Gastrocnemius medialis (tissue), 4 donors: Measurements from ENCODE around the gene NPTXR. TPM values are rescaled to one million over a fixed set of nuclear protein-coding genes. Genes with fewer than 3 reads are reported as not detected.

ENCODE experiments used
- ATAC-seq, 2 donors: fragments of 150-250 bp; one replicate each; pipeline ENCODE4 v1.9.1; 2016
- DNase-seq, 2 donors: peaks; one replicate each; pipeline ENCODE4 v3.0.0-alpha.2; 2019
- H3K27ac ChIP-seq, 4 donors: fragments of 200-600 bp; sonication (generic); 1 replicate in 1 of 4; 2 replicates in 3 of 4; pipeline ENCODE4 v1.5.1; 2016 to 2018; ENCODE audit warnings: mild to moderate bottlenecking in 2 of 4, moderate library complexity in 1 of 4
- H3K27me3 ChIP-seq, 3 donors: fragments of 200-600 bp; sonication (generic) in 2 of 3; 1 replicate in 1 of 3; 2 replicates in 2 of 3; pipeline versions ENCODE4 v1.5.1 to v1.6.0; 2016 to 2019; ENCODE audit warnings: mild to moderate bottlenecking in 1 of 3, moderate library complexity in 1 of 3
- H3K36me3 ChIP-seq, 2 donors: fragments of 200-600 bp; sonication (generic) in 1 of 2; one replicate each; pipeline ENCODE4 v1.5.1; 2017 to 2018
- H3K4me1 ChIP-seq, 2 donors: fragments of 200-600 bp; sonication (generic) in 1 of 2; one replicate each; pipeline ENCODE4 v1.5.1; 2016 to 2017; ENCODE audit warnings: mild to moderate bottlenecking in 2 of 2
- H3K4me3 ChIP-seq, 4 donors: fragments of 200-600 bp; sonication (generic) in 3 of 4; 1 replicate in 1 of 4; 2 replicates in 3 of 4; pipeline ENCODE4 v1.5.1; 2016 to 2019; ENCODE audit warnings: mild to moderate bottlenecking in 2 of 4
- H3K9me3 ChIP-seq, 3 donors: fragments of 200-600 bp; sonication (generic) in 2 of 3; 1 replicate in 1 of 3; 2 replicates in 2 of 3; pipeline ENCODE4 v1.5.1; 2016 to 2019
- CTCF ChIP-seq, 5 experiments: fragments of 450-650 bp in 3 of 5; fragments of 200-600 bp in 2 of 5; sonication (generic) in 2 of 5; IDR thresholded peaks in 4 of 5; conservative IDR thresholded peaks in 1 of 5; 1 replicate in 4 of 5; 2 replicates in 1 of 5; pipeline ENCODE4 v1.5.1; 2016 to 2019; ENCODE audit warnings: antibody characterized with exemption in 5 of 5, mild to moderate bottlenecking in 3 of 5, moderate library complexity in 3 of 5
- POLR2A ChIP-seq, 2 donors: fragments of 450-650 bp; IDR thresholded peaks; one replicate each; pipeline ENCODE4 v1.6.1; 2017; ENCODE audit warnings: antibody characterized with exemption in 2 of 2, mild to moderate bottlenecking in 2 of 2, moderate library complexity in 2 of 2
- in situ Hi-C, 4 donors: fragments of 200-750 bp; cut with MboI; loops; one replicate each; pipeline versions ENCODE4 v1.15.0 to v1.8.0; 2017; ENCODE audit warnings: low sequenced_read_pairs in 4 of 4
- intact Hi-C: fragments of 100-400 bp; cut with DNase I; formaldehyde crosslinking; loops from one replicate; pipeline ENCODE4 v1.15.1; 2023; ENCODE audit warnings: low total_unique reads
- total RNA-seq, 4 donors: library from RNA; depleted of rRNA; stranded (reverse); fragments of >200 nt; gene quantifications; one replicate each; pipeline versions ENCODE4 v1.1.0 to v1.2.3, GENCODE V29; 2016

NPTXR gene
- total RNA-seq, 4 donors from 2014 or later = 0.25 to 5.0 (median 0.73) TPM

DNA sequence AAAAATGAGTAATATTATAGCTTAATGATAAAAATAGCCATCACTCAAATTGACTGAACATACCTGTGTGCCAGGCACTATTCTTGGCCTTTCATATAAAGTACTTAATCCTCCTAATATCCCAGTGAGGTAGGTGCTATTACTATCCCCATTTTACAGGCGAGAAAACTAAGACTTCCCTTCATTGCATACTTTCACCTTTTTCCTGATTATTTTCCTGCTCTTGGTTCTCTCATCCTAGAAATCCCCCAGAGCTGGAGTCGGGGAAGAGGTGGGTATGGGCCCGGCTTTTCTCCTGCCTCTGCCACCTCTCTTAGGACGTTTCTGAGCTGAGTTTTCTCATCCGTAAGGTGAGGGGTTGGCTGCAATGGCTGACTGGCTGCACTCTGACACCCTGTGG lies 2.2 kb downstream of the NPTXR start:
- DNase-seq (no peak), ATAC-seq (no peak)
- no peaks in the 10 kb centered on the region for H3K9me3 ChIP-seq
- no peaks in the 10 kb centered on the region for H3K36me3 ChIP-seq
- in situ Hi-C loops = no loop called here
- intact Hi-C loops = loop anchor here (5.0 kb wide), 2 partner anchors 39 to 74 kb away; no protein-coding TSS in a partner anchor
- H3K27ac ChIP-seq = no peak overlapping the region
- peaks cover 14 to 27% (median 22%) of the 10 kb centered on the region in 3 donors for H3K27me3 ChIP-seq
- no peaks in the 10 kb centered on the region for H3K4me1 ChIP-seq
- TF ChIP-seq CTCF (IDR thresholded peaks at IDR 0.05 in 4 of 5, conservative IDR thresholded peaks at IDR 0.05 in 1 of 5) (no peak), POLR2A (IDR thresholded peaks at IDR 0.05) (no peak)
- H3K4me3 ChIP-seq = no peak overlapping the region

GRCh38 chr22:38841211-38841610 lies 2.6 kb downstream of the NPTXR start:
- no peaks in the 10 kb centered on the region for H3K9me3 ChIP-seq
- no peak for DNase-seq
- no peaks in the 10 kb centered on the region for H3K36me3 ChIP-seq
- ATAC-seq = no peak
- intact Hi-C loops (loop anchor here (5.0 kb wide), 2 partner anchors 39 to 74 kb away; no protein-coding TSS in a partner anchor), in situ Hi-C loops (no loop called here)
- H3K4me1 ChIP-seq = no peaks in the 10 kb centered on the region
- no peak overlapping the region for H3K4me3 ChIP-seq
- no peak for TF ChIP-seq POLR2A (IDR thresholded peaks at IDR 0.05)
- TF ChIP-seq CTCF (IDR thresholded peaks at IDR 0.05 in 4 of 5, conservative IDR thresholded peaks at IDR 0.05 in 1 of 5) = no peak
- H3K27ac ChIP-seq = no peak overlapping the region
- peaks cover 17 to 30% (median 25%) of the 10 kb centered on the region in 3 donors for H3K27me3 ChIP-seq

- peaks cover 23 to 41% (median 36%) of the 10 kb centered on the region in 3 donors for H3K27me3 ChIP-seq
- ATAC-seq = no peak
- intact Hi-C loops = loop anchor here (5.0 kb wide), 2 partner anchors 38 to 73 kb away; no protein-coding TSS in a partner anchor
Measured at GRCh38 chr22:38840129-38840528, 3.7 kb downstream of the NPTXR start.

DNA sequence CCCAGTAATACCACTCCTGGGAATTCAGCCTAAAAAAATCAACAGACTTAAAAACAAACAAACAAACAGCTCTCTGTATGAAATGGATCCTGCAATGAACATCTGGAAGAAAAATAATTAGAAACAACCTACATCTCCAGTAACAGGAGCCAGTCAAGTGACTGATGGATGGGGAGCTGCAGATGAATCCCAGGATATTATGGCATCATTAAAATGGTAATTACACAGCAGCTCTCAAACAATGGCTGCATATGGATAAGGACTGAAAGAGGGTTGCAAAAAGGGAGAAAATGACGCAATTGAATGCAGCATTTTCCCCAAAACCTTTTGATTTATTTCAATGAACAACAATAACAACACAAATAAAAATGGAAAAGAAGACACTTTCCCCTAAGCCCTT lies 4.1 kb downstream of the NPTXR start:
- no peaks in the 10 kb centered on the region for H3K9me3 ChIP-seq
- no peaks in the 10 kb centered on the region for H3K4me1 ChIP-seq
- peaks cover 26 to 44% (median 41%) of the 10 kb centered on the region in 3 donors for H3K27me3 ChIP-seq
- in situ Hi-C loops = no loop called here
- DNase-seq (no peak), ATAC-seq (no peak)
- H3K4me3 ChIP-seq = no peak overlapping the region
- TF ChIP-seq CTCF (IDR thresholded peaks at IDR 0.05 in 4 of 5, conservative IDR thresholded peaks at IDR 0.05 in 1 of 5) (no peak), POLR2A (IDR thresholded peaks at IDR 0.05) (no peak)
- intact Hi-C loops = loop anchor here (5.0 kb wide), 2 partner anchors 37 to 72 kb away; no protein-coding TSS in a partner anchor
- H3K27ac ChIP-seq = no peak overlapping the region
- no peaks in the 10 kb centered on the region for H3K36me3 ChIP-seq

More at GRCh38 chr22:38840129-38840528, 3.7 kb downstream of the NPTXR start:
- Histone ChIP-seq H3K36me3 (no peaks in the 10 kb centered on the region), H3K4me1 (no peaks in the 10 kb centered on the region), H3K9me3 (no peaks in the 10 kb centered on the region), H3K27ac (no peak overlapping the region), H3K4me3 (no peak overlapping the region)
- TF ChIP-seq CTCF (IDR thresholded peaks at IDR 0.05 in 4 of 5, conservative IDR thresholded peaks at IDR 0.05 in 1 of 5) (no peak), POLR2A (IDR thresholded peaks at IDR 0.05) (no peak)
- DNase-seq = no peak
- in situ Hi-C loops = no loop called here
